Measurements from ENCODE around the gene PRICKLE4.

Gene PRICKLE4

GRCh38 chr6:41790045-41790444, 9.5 kb downstream of the PRICKLE4 start:
- H3K9ac ChIP-seq (ENCODE audit: low read length) = no peak overlapping the region
- H2AFZ ChIP-seq (ENCODE audit: low read depth, low read length, severe bottlenecking) = no peak overlapping the region
- no peak overlapping the region for H3K27ac ChIP-seq (ENCODE audit: low read depth, low read length)
- no peaks in the 10 kb centered on the region for H4K20me1 ChIP-seq (ENCODE audit: low read depth, low read length)
- peaks cover 24% of the 10 kb centered on the region for H3K36me3 ChIP-seq (ENCODE audit: low read length)
- H3K9me3 ChIP-seq (ENCODE audit: insufficient read depth, low read length) = no peaks in the 10 kb centered on the region
- H3K4me2 ChIP-seq (ENCODE audit: low read depth, low read length, poor library complexity, severe bottlenecking) = no peak overlapping the region
- H3K9me2 ChIP-seq (replicated peaks; ENCODE audit: insufficient read depth, low read length) = no peaks in the 10 kb centered on the region
- no peak overlapping the region for H3K4me3 ChIP-seq (ENCODE audit: insufficient read depth, low read length, poor library complexity, severe bottlenecking)
- H3K79me2 ChIP-seq (ENCODE audit: insufficient read depth, low read length) = peaks cover 17% of the 10 kb centered on the region
- no peaks in the 10 kb centered on the region for H3K27me3 ChIP-seq (ENCODE audit: low read length)
- peaks cover 45% of the 10 kb centered on the region for H3F3A ChIP-seq (ENCODE audit: insufficient read depth)
- no peak for TF ChIP-seq EZH2phosphoT487 (conservative IDR thresholded peaks at IDR 0.05; ENCODE audit: low read length)

GRCh38 chr6:41791305-41791704, 10.7 kb downstream of the PRICKLE4 start:
- Histone ChIP-seq H3K4me2 (ENCODE audit: low read depth, low read length, poor library complexity, severe bottlenecking) (no peak overlapping the region), H4K20me1 (ENCODE audit: low read depth, low read length) (no peaks in the 10 kb centered on the region), H3K27ac (ENCODE audit: low read depth, low read length) (no peak overlapping the region), H3K9me2 (replicated peaks; ENCODE audit: insufficient read depth, low read length) (no peaks in the 10 kb centered on the region), H3K79me2 (ENCODE audit: insufficient read depth, low read length) (peaks cover 17% of the 10 kb centered on the region), H2AFZ (ENCODE audit: low read depth, low read length, severe bottlenecking) (no peak overlapping the region), H3K36me3 (ENCODE audit: low read length) (peaks cover 24% of the 10 kb centered on the region), H3K9ac (ENCODE audit: low read length) (no peak overlapping the region), H3K27me3 (ENCODE audit: low read length) (no peaks in the 10 kb centered on the region), H3F3A (ENCODE audit: insufficient read depth) (peaks cover 45% of the 10 kb centered on the region), H3K9me3 (ENCODE audit: insufficient read depth, low read length) (no peaks in the 10 kb centered on the region), H3K4me3 (ENCODE audit: insufficient read depth, low read length, poor library complexity, severe bottlenecking) (no peak overlapping the region)
- no peak for TF ChIP-seq EZH2phosphoT487 (conservative IDR thresholded peaks at IDR 0.05; ENCODE audit: low read length)
- no peak for TF ChIP-seq CTCF (IDR thresholded peaks at IDR 0.05; ENCODE audit: insufficient read depth, low read length, poor library complexity, severe bottlenecking)

GRCh38 chr6:41791984-41792383, 11.4 kb downstream of the PRICKLE4 start:
- H3K36me3 ChIP-seq (ENCODE audit: low read length) = peaks cover 24% of the 10 kb centered on the region
- TF ChIP-seq CTCF (IDR thresholded peaks at IDR 0.05; ENCODE audit: insufficient read depth, low read length, poor library complexity, severe bottlenecking) = no peak
- TF ChIP-seq EZH2phosphoT487 (conservative IDR thresholded peaks at IDR 0.05; ENCODE audit: low read length) = no peak
- H3K9me2 ChIP-seq (replicated peaks; ENCODE audit: insufficient read depth, low read length) = no peaks in the 10 kb centered on the region
- no peak overlapping the region for H3K4me2 ChIP-seq (ENCODE audit: low read depth, low read length, poor library complexity, severe bottlenecking)
- no peak overlapping the region for H3K9ac ChIP-seq (ENCODE audit: low read length)
- H3K79me2 ChIP-seq (ENCODE audit: insufficient read depth, low read length) = peaks cover 17% of the 10 kb centered on the region
- no peaks in the 10 kb centered on the region for H3K9me3 ChIP-seq (ENCODE audit: insufficient read depth, low read length)
- no peak overlapping the region for H3K4me3 ChIP-seq (ENCODE audit: insufficient read depth, low read length, poor library complexity, severe bottlenecking)
- H3K27me3 ChIP-seq (ENCODE audit: low read length) = no peaks in the 10 kb centered on the region
- H2AFZ ChIP-seq (ENCODE audit: low read depth, low read length, severe bottlenecking) = no peak overlapping the region
- H3F3A ChIP-seq (ENCODE audit: insufficient read depth) = peaks cover 45% of the 10 kb centered on the region
- no peaks in the 10 kb centered on the region for H4K20me1 ChIP-seq (ENCODE audit: low read depth, low read length)
- no peak overlapping the region for H3K27ac ChIP-seq (ENCODE audit: low read depth, low read length)

- TF ChIP-seq CTCF (IDR thresholded peaks at IDR 0.05; ENCODE audit: insufficient read depth, low read length, poor library complexity, severe bottlenecking) (no peak), EZH2phosphoT487 (conservative IDR thresholded peaks at IDR 0.05; ENCODE audit: low read length) (no peak)
- no peaks in the 10 kb centered on the region for H3K27me3 ChIP-seq (ENCODE audit: low read length)
- no peak overlapping the region for H3K27ac ChIP-seq (ENCODE audit: low read depth, low read length)
- H3K9ac ChIP-seq (ENCODE audit: low read length) = no peak overlapping the region
- H3K9me2 ChIP-seq (replicated peaks; ENCODE audit: insufficient read depth, low read length) = no peaks in the 10 kb centered on the region
- peaks cover 5% of the 10 kb centered on the region; the same call in 1 of the 2 replicates for H3K36me3 ChIP-seq (ENCODE audit: low read length)
- no peak overlapping the region for H3K4me2 ChIP-seq (ENCODE audit: low read depth, low read length, poor library complexity, severe bottlenecking)
- H3K79me2 ChIP-seq (ENCODE audit: insufficient read depth, low read length) = no peaks in the 10 kb centered on the region
- no peaks in the 10 kb centered on the region for H4K20me1 ChIP-seq (ENCODE audit: low read depth, low read length)
- no peak overlapping the region for H3K4me3 ChIP-seq (ENCODE audit: insufficient read depth, low read length, poor library complexity, severe bottlenecking)
- H3F3A ChIP-seq (ENCODE audit: insufficient read depth) = peaks cover 24% of the 10 kb centered on the region
- H3K9me3 ChIP-seq (ENCODE audit: insufficient read depth, low read length) = no peaks in the 10 kb centered on the region
- H2AFZ ChIP-seq (ENCODE audit: low read depth, low read length, severe bottlenecking) = no peak overlapping the region
Observed at GRCh38 chr6:41796474-41796873, 15.9 kb downstream of the PRICKLE4 start.
